Hepatocyte (in vitro differentiated cells): ENCODE measurements around the gene ARMC2. TPM values are rescaled to one million over a fixed set of nuclear protein-coding genes. Genes with fewer than 3 reads are reported as not detected.

Experiments used
- DNase-seq: peaks from one replicate; pipeline ENCODE4 v3.0.0-alpha.2; 2016; ENCODE audit warnings: low spot score
- H2AFZ ChIP-seq: fragments of 200-600 bp; sonication (generic); 2 replicates; pipeline ENCODE4 v1.6.0; 2016; ENCODE audit warnings: antibody characterized with exemption, mild to moderate bottlenecking
- H3K27ac ChIP-seq: fragments of 200-600 bp; sonication (generic); 2 replicates; pipeline ENCODE4 v1.5.1; 2016; ENCODE audit warnings: mild to moderate bottlenecking
- H3K27me3 ChIP-seq: fragments of 200-600 bp; sonication (generic); 2 replicates; pipeline ENCODE4 v1.6.1; 2016
- H3K36me3 ChIP-seq: fragments of 200-600 bp; sonication (generic); replicated peaks from 2 replicates; pipeline ENCODE4 v1.5.1; 2016; ENCODE audit warnings: low read depth; ENCODE audit not compliant: insufficient read depth
- H3K4me1 ChIP-seq: fragments of 200-600 bp; sonication (generic); 2 replicates; pipeline ENCODE4 v1.5.1; 2016; ENCODE audit warnings: mild to moderate bottlenecking, moderate library complexity; ENCODE audit not compliant: insufficient read depth
- H3K4me2 ChIP-seq: fragments of 200-600 bp; sonication (generic); 2 replicates; pipeline ENCODE4 v1.6.0; 2016
- H3K4me3 ChIP-seq: fragments of 200-600 bp; sonication (generic); 2 replicates; pipeline ENCODE4 v1.5.1; 2016; ENCODE audit warnings: mild to moderate bottlenecking
- H3K79me2 ChIP-seq: fragments of 200-600 bp; sonication (generic); 2 replicates; pipeline ENCODE4 v1.6.0; 2017; ENCODE audit warnings: mild to moderate bottlenecking
- H3K9me2 ChIP-seq: fragments of 200-600 bp; sonication (generic); replicated peaks from 2 replicates; pipeline ENCODE4 v1.6.0; 2017; ENCODE audit warnings: mild to moderate bottlenecking; ENCODE audit not compliant: insufficient read depth
- H3K9me3 ChIP-seq: fragments of 200-600 bp; sonication (generic); 2 replicates; pipeline ENCODE4 v1.5.1; 2016; ENCODE audit warnings: low read depth, mild to moderate bottlenecking
- H4K20me1 ChIP-seq: fragments of 200-600 bp; sonication (generic); 2 replicates; pipeline ENCODE4 v1.6.0; 2016; ENCODE audit warnings: mild to moderate bottlenecking; ENCODE audit not compliant: insufficient read depth, poor library complexity, severe bottlenecking
- CTCF ChIP-seq: fragments of 200-600 bp; sonication (generic); IDR thresholded peaks from 2 replicates; pipeline ENCODE4 v1.5.1; 2016; ENCODE audit warnings: antibody characterized with exemption, mild to moderate bottlenecking; ENCODE audit not compliant: poor library complexity
- EZH2 ChIP-seq: fragments of 200-600 bp; sonication (generic); IDR thresholded peaks from 2 replicates; pipeline ENCODE4 v1.6.1; 2016; ENCODE audit warnings: antibody characterized with exemption, mild to moderate bottlenecking, borderline replicate concordance
- EZH2phosphoT487 ChIP-seq: fragments of 200-600 bp; sonication (generic); IDR thresholded peaks from one replicate; pipeline ENCODE4 v1.6.1; 2018; ENCODE audit warnings: antibody characterized with exemption, mild to moderate bottlenecking, low read depth, moderate library complexity; ENCODE audit not compliant: unreplicated experiment, severe bottlenecking
- WGBS: methylation state at CpG from one replicate; pipeline ENCODE4 v1.1.6; 2016; ENCODE audit warnings: low lambda C conversion rate; ENCODE audit errors: missing lambda C conversion rate; 5-methylcytosine and 5-hydroxymethylcytosine counted together
- polyA plus RNA-seq: library from polyadenylated mRNA; unstranded; fragments of >200 nt; fragmentation: Nextera tagmentation; extraction: Ambion mirVana; gene quantifications from 2 replicates; pipeline ENCODE4 v1.2.1, GENCODE V29; 2016
- total RNA-seq: library from RNA; depleted of rRNA; stranded (reverse); fragments of >200 nt; gene quantifications from 2 replicates; pipeline ENCODE4 v1.2.3, GENCODE V29; 2014

The ARMC2 gene
- total and polyA plus RNA-seq, 2 experiments from 2014 or later = 2.8 to 4.8 TPM

- H3K27ac ChIP-seq = no peak overlapping the region
- no peak for TF ChIP-seq CTCF
- no peak for TF ChIP-seq EZH2phosphoT487
- no peak for TF ChIP-seq EZH2
- no peaks in the 10 kb centered on the region for H3K4me1 ChIP-seq
- no peak overlapping the region for H2AFZ ChIP-seq
- no peaks in the 10 kb centered on the region for H3K27me3 ChIP-seq
- H3K79me2 ChIP-seq = no peaks in the 10 kb centered on the region
- no peaks in the 10 kb centered on the region for H3K36me3 ChIP-seq
- H3K4me3 ChIP-seq = no peak overlapping the region
- no peak for DNase-seq
- no peaks in the 10 kb centered on the region for H3K9me2 ChIP-seq
- H4K20me1 ChIP-seq = no peaks in the 10 kb centered on the region
- H3K9me3 ChIP-seq = no peaks in the 10 kb centered on the region
- H3K4me2 ChIP-seq = no peak overlapping the region
- 86% methylated on average over 7 of the region's 7 CpGs for WGBS
Observed at GRCh38 chr6:108873251-108873650, 25.0 kb downstream of the ARMC2 start.

- no peak overlapping the region for H3K4me2 ChIP-seq
- H3K36me3 ChIP-seq = no peaks in the 10 kb centered on the region
Observed at GRCh38 chr6:108873971-108874370, 25.7 kb downstream of the ARMC2 start.

GRCh38 chr6:108874470-108875160 is 26.4 kb downstream of the ARMC2 start:
- Histone ChIP-seq H3K4me1 (no peaks in the 10 kb centered on the region), H3K27ac (peak overlapping the region; percentile 59), H3K27me3 (no peaks in the 10 kb centered on the region), H3K9me2 (no peaks in the 10 kb centered on the region), H3K4me3 (no peak overlapping the region), H3K9me3 (no peaks in the 10 kb centered on the region), H3K4me2 (no peak overlapping the region), H3K79me2 (no peaks in the 10 kb centered on the region), H3K36me3 (no peaks in the 10 kb centered on the region), H4K20me1 (no peaks in the 10 kb centered on the region), H2AFZ (no peak overlapping the region)
- DNase-seq = peak; percentile 32
- TF ChIP-seq EZH2phosphoT487 (no peak), EZH2 (no peak), CTCF (no peak)
- 95% methylated on average over 5 of the region's 5 CpGs for WGBS

More at GRCh38 chr6:108873971-108874370, 25.7 kb downstream of the ARMC2 start:
- H3K4me1 ChIP-seq = no peaks in the 10 kb centered on the region
- no peaks in the 10 kb centered on the region for H3K9me3 ChIP-seq
- no peaks in the 10 kb centered on the region for H4K20me1 ChIP-seq
- H3K27ac ChIP-seq = peak overlapping the region; percentile 59
- no peaks in the 10 kb centered on the region for H3K79me2 ChIP-seq
- H3K9me2 ChIP-seq = no peaks in the 10 kb centered on the region
- H2AFZ ChIP-seq = no peak overlapping the region
- H3K4me3 ChIP-seq = no peak overlapping the region
- DNase-seq = no peak
- whole genome bisulfite sequencing = 81% methylated on average over 6 of the region's 6 CpGs
- no peaks in the 10 kb centered on the region for H3K27me3 ChIP-seq
- TF ChIP-seq EZH2 = no peak
- TF ChIP-seq CTCF = no peak
- no peak for TF ChIP-seq EZH2phosphoT487

- no peaks in the 10 kb centered on the region for H3K4me1 ChIP-seq
- H3K36me3 ChIP-seq = no peaks in the 10 kb centered on the region
- TF ChIP-seq EZH2phosphoT487 (no peak), EZH2 (no peak), CTCF (no peak)
- no peaks in the 10 kb centered on the region for H3K27me3 ChIP-seq
- H3K27ac ChIP-seq = no peak overlapping the region
- H3K9me2 ChIP-seq = no peaks in the 10 kb centered on the region
- H2AFZ ChIP-seq = no peak overlapping the region
- H3K9me3 ChIP-seq = no peaks in the 10 kb centered on the region
- no peaks in the 10 kb centered on the region for H4K20me1 ChIP-seq
- H3K79me2 ChIP-seq = no peaks in the 10 kb centered on the region
- no peak overlapping the region for H3K4me2 ChIP-seq
- H3K4me3 ChIP-seq = no peak overlapping the region
- no peak for DNase-seq
Observed at GRCh38 chr6:108875161-108875555, 26.9 kb downstream of the ARMC2 start.
